ENCODE measurements around the gene C1QC.
"Not testable (repeated sequence)": the region's sequence is repeated elsewhere in the genome, so short reads cannot be mapped to it uniquely, and the experiment has no call there.

The C1QC gene

GRCh38 chr1:22674410-22674749, 30.9 kb downstream of the C1QC start:
- no peak for DNase-seq (ENCODE audit: low read depth)
- no peak overlapping the region for H3K4me3 ChIP-seq (ENCODE audit: low read length)
- no peak for TF ChIP-seq CTCF (IDR thresholded peaks at IDR 0.05; ENCODE audit: insufficient read depth, low read depth, low read length, missing control alignments)

- not testable (repeated sequence) for DNase-seq (ENCODE audit: low read depth); H3K4me3 ChIP-seq (ENCODE audit: low read length)
Observed at GRCh38 chr1:22676151-22676550, 32.7 kb downstream of the C1QC start.

GRCh38 chr1:22676916-22677583, 33.6 kb downstream of the C1QC start:
- DNase-seq (ENCODE audit: low read depth), result no peak
- TF ChIP-seq CTCF (IDR thresholded peaks at IDR 0.05; ENCODE audit: insufficient read depth, low read depth, low read length, missing control alignments), result no peak

GRCh38 chr1:22677931-22678896, 34.8 kb downstream of the C1QC start:
- no peak for TF ChIP-seq CTCF (IDR thresholded peaks at IDR 0.05; ENCODE audit: insufficient read depth, low read depth, low read length, missing control alignments)
- H3K4me3 ChIP-seq (ENCODE audit: low read length), result no peak overlapping the region
- no peak for DNase-seq (ENCODE audit: low read depth)

More at GRCh38 chr1:22676916-22677583, 33.6 kb downstream of the C1QC start:
- no peak overlapping the region for H3K4me3 ChIP-seq (ENCODE audit: low read length)

- no peak overlapping the region for H3K4me3 ChIP-seq (ENCODE audit: low read length)
- no peak for TF ChIP-seq CTCF (IDR thresholded peaks at IDR 0.05; ENCODE audit: insufficient read depth, low read depth, low read length, missing control alignments)
- no peak for DNase-seq (ENCODE audit: low read depth)
Observed at GRCh38 chr1:22680726-22681125, 37.3 kb downstream of the C1QC start.

- DNase-seq (ENCODE audit: low read depth), result no peak
Observed at GRCh38 chr1:22681556-22682276, 38.3 kb downstream of the C1QC start.

More at GRCh38 chr1:22681556-22682276, 38.3 kb downstream of the C1QC start:
- no peak for TF ChIP-seq CTCF (IDR thresholded peaks at IDR 0.05; ENCODE audit: insufficient read depth, low read depth, low read length, missing control alignments)
- no peak overlapping the region for H3K4me3 ChIP-seq (ENCODE audit: low read length)

Measured in epithelial cell of esophagus (primary cell).